KOPT-K1 (cell line): ENCODE measurements around the gene C22orf23.
"Not testable (repeated sequence)": the region's sequence is repeated elsewhere in the genome, so short reads cannot be mapped to it uniquely, and the experiment has no call there.

ENCODE experiments used
- H3K27ac ChIP-seq: fragments of 200-600 bp; sonication (generic); 2 replicates; pipeline ENCODE4 v1.5.1; 2016; ENCODE audit warnings: antibody characterized with exemption, mild to moderate bottlenecking, low read depth, low read length; ENCODE audit not compliant: poor library complexity, severe bottlenecking
- H3K36me3 ChIP-seq: fragments of 200-600 bp; sonication (generic); 2 replicates; pipeline ENCODE4 v1.5.1; 2017; ENCODE audit warnings: antibody characterized with exemption, mild to moderate bottlenecking, low read length, moderate library complexity; ENCODE audit not compliant: insufficient read depth
- H3K9me3 ChIP-seq: fragments of 200-600 bp; sonication (generic); 2 replicates; pipeline ENCODE4 v1.5.1; 2017; ENCODE audit warnings: antibody characterized with exemption, low read length, mild to moderate bottlenecking; ENCODE audit not compliant: insufficient read depth, poor library complexity, severe bottlenecking

The C22orf23 gene

GRCh38 chr22:37985751-37986281 is 32.4 kb upstream of the C22orf23 start:
- Histone ChIP-seq H3K36me3 (no peaks in the 10 kb centered on the region), H3K9me3 (no peaks in the 10 kb centered on the region), H3K27ac (no peak overlapping the region)

DNA sequence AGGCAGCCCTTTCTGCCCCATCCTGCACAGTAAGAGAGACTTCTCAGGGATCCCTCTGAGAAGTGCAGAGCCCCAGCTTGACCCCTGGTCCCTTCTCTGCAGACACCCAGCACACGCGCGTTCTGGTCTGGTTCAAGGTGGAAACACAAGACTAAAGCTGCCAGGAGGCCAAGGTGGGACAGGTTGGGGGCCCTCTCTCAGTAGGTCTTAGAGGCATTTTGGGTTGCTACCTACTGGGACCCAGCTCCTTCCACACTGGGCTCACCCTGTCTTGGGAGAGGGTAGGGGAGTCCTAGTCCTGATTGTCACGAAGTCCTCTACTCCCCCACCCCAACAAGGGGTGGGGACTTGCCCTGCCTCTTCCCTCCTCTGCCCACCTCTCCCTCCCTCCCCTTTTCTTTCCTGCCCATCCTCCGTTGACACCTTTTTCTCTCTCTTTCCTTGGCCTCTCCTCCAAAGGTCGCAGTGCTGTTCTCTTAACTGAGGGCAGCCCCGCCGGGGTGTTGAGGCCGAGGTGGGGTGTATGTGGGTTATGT is 31.7 kb upstream of the C22orf23 start:
- no peaks in the 10 kb centered on the region for H3K9me3 ChIP-seq
- no peaks in the 10 kb centered on the region for H3K36me3 ChIP-seq
- H3K27ac ChIP-seq = no peak overlapping the region

- H3K27ac ChIP-seq = no peak within 1 kb of the TSS
- H3K36me3 ChIP-seq = no peaks in the 10 kb centered on the region
- no peaks in the 10 kb centered on the region for H3K9me3 ChIP-seq
Measured at GRCh38 chr22:37983860-37984791, 30.7 kb upstream of the C22orf23 start, which contains the start of gene SOX10. Gene SOX10 (minus strand): TSS chr22:37984555. CDS start chr22:37983784, 771 bp downstream.

DNA sequence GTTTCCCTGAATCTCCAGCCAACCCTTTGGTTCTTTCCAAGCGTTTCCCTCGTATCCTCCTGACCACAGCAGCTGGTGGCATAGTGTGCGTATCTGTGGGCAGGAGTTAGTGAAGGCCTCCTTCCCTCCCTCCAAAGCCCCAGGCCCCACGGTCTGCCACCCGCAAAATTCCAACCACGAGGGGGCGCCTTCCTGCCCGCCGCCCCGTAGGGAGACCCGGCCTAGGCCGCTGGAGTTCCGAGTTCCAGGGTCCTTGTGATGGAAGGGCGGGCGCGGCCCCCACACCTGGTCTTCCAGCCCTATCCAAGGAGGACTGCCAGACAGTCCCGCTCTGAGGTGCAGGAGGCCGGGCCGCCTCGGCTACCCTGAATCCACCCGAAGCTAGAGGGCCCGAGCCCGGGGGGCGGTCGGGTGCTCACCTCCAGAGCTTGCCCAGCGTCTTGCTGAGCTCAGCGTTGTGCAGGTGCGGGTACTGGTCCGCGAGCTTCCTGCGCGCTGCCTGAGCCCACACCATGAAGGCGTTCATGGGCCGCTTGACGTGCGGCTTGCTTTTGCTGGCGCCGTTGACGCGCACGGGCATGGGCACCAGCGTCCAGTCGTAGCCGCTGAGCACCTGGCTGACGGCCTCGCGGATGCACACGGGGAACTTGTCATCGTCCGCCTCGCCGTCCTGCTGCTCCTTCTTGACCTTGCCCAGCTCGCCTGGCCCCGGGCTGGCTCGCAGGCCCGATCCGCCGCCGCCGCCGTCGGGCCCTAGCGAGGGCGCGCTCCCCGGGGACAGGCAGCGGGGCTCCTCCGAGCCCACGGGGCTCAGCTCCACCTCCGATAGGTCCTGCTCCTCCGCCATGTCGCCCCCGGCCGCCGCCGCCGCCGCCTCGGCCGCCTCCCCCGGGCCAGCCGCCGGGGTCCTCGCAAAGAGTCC is 29.8 kb upstream of the C22orf23 start:
- Histone ChIP-seq H3K27ac (no peak overlapping the region), H3K9me3 (no peaks in the 10 kb centered on the region), H3K36me3 (no peaks in the 10 kb centered on the region)

DNA sequence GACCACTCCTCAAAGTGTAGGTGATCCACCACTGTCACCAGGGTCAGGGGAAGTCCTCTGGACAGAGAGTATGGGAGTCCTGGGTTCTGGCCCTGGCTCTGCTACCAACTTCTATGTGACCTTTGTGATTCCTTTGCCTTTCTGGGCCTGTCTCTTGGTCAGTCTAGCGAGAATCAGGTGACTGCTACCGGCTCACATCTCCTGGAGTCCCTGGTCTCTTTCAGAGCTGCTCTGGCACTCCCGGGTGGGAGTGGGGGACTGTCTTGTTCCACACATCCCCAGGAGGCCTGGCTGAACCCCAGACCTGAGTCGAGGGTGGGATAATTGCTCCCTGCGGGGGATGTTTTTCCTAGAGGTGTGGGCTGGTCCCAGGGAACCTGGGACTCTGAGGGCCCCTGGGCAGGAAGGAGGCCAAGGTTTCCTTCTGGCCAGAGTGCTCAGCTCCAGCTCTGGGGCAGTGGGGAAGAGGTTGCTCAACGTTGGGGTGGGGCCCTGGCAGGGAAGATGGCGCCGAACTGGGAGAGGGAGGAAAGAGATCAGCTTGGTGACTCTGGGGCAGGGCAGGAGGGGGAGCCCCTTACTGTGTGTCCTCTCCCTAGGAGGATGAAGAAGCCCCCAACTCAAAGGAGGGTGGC is 28.9 kb upstream of the C22orf23 start:
- no peak overlapping the region for H3K27ac ChIP-seq
- no peaks in the 10 kb centered on the region for H3K9me3 ChIP-seq
- no peaks in the 10 kb centered on the region for H3K36me3 ChIP-seq

- Histone ChIP-seq H3K36me3 (peaks cover under 1% of the 10 kb centered on the region; the same call in 1 of the 2 replicates), H3K27ac (no peak overlapping the region), H3K9me3 (no peaks in the 10 kb centered on the region)
Measured at GRCh38 chr22:37981282-37982011, 28.0 kb upstream of the C22orf23 start.

GRCh38 chr22:37979782-37980181 is 26.4 kb upstream of the C22orf23 start:
- H3K27ac ChIP-seq = no peak overlapping the region
- H3K36me3 ChIP-seq = peaks cover 6% of the 10 kb centered on the region; the same call in 1 of the 2 replicates
- H3K9me3 ChIP-seq = no peaks in the 10 kb centered on the region

- Histone ChIP-seq H3K27ac (no peak overlapping the region), H3K9me3 (no peaks in the 10 kb centered on the region), H3K36me3 (peaks cover 14% of the 10 kb centered on the region; the same call in 1 of the 2 replicates)
Measured at GRCh38 chr22:37976547-37976946, 23.1 kb upstream of the C22orf23 start.

DNA sequence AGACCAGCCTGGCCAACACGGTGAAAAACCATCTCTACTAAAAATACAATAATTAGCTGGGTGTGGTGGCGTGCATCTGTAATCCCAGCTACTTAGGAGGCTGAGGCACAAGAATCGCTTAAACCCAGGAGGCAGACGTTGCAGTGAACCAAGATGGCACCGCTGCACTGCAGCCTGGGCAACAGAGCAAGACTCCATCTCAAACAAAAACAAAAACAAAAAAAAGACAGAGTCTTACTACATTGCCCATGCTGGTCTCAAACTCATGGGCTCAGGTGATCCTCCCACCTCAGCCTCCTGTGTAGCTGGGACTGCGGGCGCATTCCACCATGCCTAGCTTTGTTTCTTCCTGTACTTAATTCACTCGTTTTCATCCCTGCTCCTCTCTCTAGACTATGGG is 22.6 kb upstream of the C22orf23 start:
- H3K36me3 ChIP-seq = peaks cover 14% of the 10 kb centered on the region; the same call in 1 of the 2 replicates
- not testable (repeated sequence) for H3K27ac ChIP-seq, H3K9me3 ChIP-seq

DNA sequence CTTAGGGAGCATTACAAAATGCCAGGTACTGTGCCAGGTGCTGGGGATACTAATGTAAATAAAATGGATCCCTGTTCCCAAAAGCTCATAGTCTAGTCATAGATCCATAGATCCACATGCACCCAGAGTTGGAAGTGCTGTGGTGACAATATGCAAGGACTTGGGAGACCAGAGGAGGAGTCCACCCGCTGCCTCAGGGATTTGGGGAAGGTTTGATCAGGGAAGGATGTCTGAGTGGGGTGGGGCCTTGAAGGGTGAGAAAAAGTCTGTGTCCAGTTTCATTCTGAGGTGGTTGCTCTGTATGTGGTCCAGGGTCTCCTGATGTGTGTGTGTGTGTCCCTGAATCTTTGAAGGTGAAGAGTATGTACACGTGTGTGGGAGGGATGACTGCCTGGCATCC is 21.8 kb upstream of the C22orf23 start:
- peaks cover 14% of the 10 kb centered on the region; the same call in 1 of the 2 replicates for H3K36me3 ChIP-seq
- H3K9me3 ChIP-seq = no peaks in the 10 kb centered on the region
- no peak overlapping the region for H3K27ac ChIP-seq

DNA sequence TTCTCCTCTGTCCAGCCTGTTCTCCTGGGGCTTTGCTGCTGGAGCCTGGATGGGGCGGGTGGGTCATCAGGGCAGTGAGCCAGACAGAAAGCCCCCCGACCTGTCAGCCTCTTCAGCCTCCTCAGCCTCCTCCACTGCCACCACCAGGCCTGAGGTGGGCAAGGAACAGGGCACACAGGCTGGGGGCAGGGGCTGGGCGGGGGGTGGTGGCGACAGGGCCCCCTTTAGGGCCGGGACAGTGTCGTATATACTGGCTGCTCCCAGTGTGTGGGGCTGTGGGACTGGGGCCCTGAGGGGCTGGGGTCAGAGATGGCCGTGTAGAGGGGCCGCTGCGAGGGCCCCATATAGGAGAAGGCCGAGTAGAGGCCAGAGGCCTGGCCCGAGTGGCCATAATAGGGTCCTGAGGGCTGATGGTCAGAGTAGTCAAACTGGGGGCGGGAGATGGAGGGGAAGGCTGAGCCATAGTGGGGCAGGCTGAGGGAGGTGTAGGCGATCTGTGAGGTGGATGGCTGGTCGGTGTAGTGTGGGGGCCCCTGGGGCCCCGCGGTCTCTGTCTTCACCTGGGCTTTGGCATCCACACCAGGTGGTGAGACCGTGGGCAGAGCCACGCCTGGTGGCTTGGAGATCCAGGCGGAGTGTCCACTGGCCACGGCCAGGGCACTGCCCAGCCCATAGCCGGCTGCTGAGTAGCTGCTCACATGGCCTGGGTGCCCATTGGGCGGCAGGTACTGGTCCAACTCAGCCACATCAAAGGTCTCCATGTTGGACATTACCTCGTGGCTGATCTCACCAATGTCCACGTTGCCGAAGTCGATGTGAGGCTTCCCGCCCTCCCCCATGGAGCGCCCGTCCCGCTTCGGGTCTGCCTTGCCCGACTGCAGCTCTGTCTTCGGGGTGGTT is 20.1 kb upstream of the C22orf23 start:
- H3K27ac ChIP-seq = no peak overlapping the region
- peaks cover 28% of the 10 kb centered on the region for H3K36me3 ChIP-seq
- no peaks in the 10 kb centered on the region for H3K9me3 ChIP-seq

DNA sequence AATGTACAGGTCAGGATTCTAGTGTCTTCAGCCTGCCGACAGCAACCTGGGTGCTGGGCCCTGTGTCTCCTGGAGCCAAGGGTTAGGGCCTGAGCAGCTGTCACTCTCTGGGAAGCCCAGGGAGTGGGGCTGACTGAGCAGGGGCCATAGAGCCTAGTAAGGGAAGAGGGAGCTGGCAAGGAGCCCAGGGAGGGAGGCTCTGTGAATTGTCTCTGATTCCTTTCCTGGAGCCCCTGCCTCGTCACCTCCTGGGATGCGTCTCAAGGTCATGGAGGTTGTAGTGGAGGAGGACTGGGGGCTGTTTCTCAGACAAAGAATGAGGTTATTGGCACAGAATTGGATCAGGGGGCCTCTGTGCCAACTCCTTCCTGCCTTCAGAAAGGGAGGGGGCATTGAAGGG is 19.1 kb upstream of the C22orf23 start:
- Histone ChIP-seq H3K36me3 (peaks cover 38% of the 10 kb centered on the region), H3K9me3 (no peaks in the 10 kb centered on the region), H3K27ac (no peak overlapping the region)
